ENCODE data around the gene DMD. TPM values are rescaled to one million over a fixed set of nuclear protein-coding genes. Genes with fewer than 3 reads are reported as not detected.

Gene DMD
- total and polyA plus RNA-seq, 2 donors from 2014 or later = 4.2 to 17.9 TPM

- no peak for TF ChIP-seq CTCF (IDR thresholded peaks at IDR 0.05; ENCODE audit: borderline replicate concordance, extremely low read depth, insufficient read depth)
- Histone ChIP-seq H3K4me1 (ENCODE audit: control insufficient read depth in 2 of 3, insufficient read depth in 2 of 3, low read depth in 1 of 3, low read length in 3 of 3) (no peaks in the 10 kb centered on the region), H3K27ac (ENCODE audit: low read depth in 2 of 2, low read length in 2 of 2) (no peak overlapping the region), H3K9ac (ENCODE audit: low read length in 3 of 3) (no peak overlapping the region), H3K4me3 (ENCODE audit: low read length in 3 of 3) (no peak overlapping the region), H3K36me3 (ENCODE audit: control insufficient read depth in 2 of 3, insufficient read depth in 3 of 3, low read length in 3 of 3) (no peaks in the 10 kb centered on the region), H3K9me3 (ENCODE audit: control insufficient read depth in 2 of 3, insufficient read depth in 1 of 3, low read length in 3 of 3) (no peaks in the 10 kb centered on the region), H3K27me3 (ENCODE audit: control insufficient read depth, insufficient read depth, low read length) (peaks cover 3% of the 10 kb centered on the region)
- FAIRE-seq = no peak
- intact Hi-C loops (cut with DNase I) = no loop called here
- DNase-seq = no peak
These were observed 2044.9 kb downstream of the DMD start for GRCh38 chrX:31166416-31166815.

DNA sequence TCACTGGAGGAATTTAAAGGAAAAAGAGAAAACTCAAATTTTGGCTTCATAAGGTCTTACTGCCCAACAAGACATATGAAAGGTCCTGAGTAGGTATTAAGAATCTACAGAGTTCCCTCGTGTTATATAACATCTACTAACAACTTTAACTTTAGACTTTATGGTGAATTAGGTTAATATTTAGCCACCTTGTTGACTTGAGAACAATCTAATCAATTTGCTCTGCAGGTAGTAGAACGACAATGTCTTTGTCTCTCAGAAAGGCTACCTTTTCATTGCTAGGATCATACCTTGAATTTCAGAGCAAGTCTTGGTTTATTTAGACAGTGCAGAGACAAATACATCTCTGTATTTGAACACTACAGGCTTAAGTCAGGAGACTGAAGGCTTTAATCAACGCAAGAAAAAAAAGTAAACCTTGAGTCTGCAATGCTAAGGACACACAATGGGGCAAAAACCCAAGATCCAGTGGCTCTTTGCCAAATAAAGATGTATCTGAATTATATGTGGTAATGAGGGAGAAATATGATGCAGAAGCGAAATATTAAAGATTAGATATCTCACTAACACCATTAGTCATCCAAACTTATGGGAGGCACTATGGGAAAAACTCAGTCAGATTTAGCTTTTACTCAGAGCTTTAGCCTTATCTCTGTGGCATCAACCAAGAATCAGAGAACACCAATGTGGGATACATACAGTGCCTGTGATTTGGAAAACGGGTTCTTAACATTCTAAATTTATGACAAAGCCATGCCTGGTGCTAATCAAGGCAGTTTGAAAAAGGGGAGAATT lies 2045.9 kb downstream of the DMD start:
- Histone ChIP-seq H3K27ac (ENCODE audit: low read depth in 2 of 2, low read length in 2 of 2) (no peak overlapping the region), H3K4me1 (ENCODE audit: control insufficient read depth in 2 of 3, insufficient read depth in 2 of 3, low read depth in 1 of 3, low read length in 3 of 3) (no peaks in the 10 kb centered on the region), H3K9ac (ENCODE audit: low read length in 3 of 3) (no peak overlapping the region), H3K9me3 (ENCODE audit: control insufficient read depth in 2 of 3, insufficient read depth in 1 of 3, low read length in 3 of 3) (no peaks in the 10 kb centered on the region), H3K36me3 (ENCODE audit: control insufficient read depth in 2 of 3, insufficient read depth in 3 of 3, low read length in 3 of 3) (no peaks in the 10 kb centered on the region), H3K27me3 (ENCODE audit: control insufficient read depth, insufficient read depth, low read length) (peaks cover 3% of the 10 kb centered on the region), H3K4me3 (ENCODE audit: low read length in 3 of 3) (no peak overlapping the region)
- FAIRE-seq = no peak
- no peak for TF ChIP-seq CTCF (IDR thresholded peaks at IDR 0.05; ENCODE audit: borderline replicate concordance, extremely low read depth, insufficient read depth)
- DNase-seq = no peak
- intact Hi-C loops (cut with DNase I) = no loop called here

DNA sequence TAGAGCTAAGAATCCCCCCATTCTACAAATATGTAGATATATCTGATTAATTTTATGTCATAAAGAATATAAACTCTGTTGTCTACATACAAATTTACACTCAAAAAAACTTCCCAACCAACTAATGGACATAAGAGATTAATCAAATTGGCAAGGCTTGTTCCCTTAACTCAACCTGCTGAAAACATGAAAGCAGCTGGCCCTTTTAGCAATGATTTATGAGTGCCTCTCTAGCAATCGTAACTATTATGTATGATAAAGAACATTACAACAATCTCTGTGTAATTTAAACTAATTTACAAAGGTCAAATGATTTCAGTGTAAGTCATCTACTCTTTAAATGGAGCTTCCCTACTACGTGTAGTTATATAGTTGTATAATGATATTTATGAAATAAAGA lies 2056.4 kb downstream of the DMD start:
- FAIRE-seq (no peak), DNase-seq (peak in 1 of 5 donors; percentile 0)
- Histone ChIP-seq H3K9ac (ENCODE audit: low read length in 3 of 3) (no peak overlapping the region), H3K36me3 (ENCODE audit: control insufficient read depth in 2 of 3, insufficient read depth in 3 of 3, low read length in 3 of 3) (no peaks in the 10 kb centered on the region), H3K27ac (ENCODE audit: low read depth in 2 of 2, low read length in 2 of 2) (no peak overlapping the region), H3K4me1 (ENCODE audit: control insufficient read depth in 2 of 3, insufficient read depth in 2 of 3, low read depth in 1 of 3, low read length in 3 of 3) (no peaks in the 10 kb centered on the region), H3K27me3 (ENCODE audit: control insufficient read depth, insufficient read depth, low read length) (no peaks in the 10 kb centered on the region), H3K4me3 (ENCODE audit: low read length in 3 of 3) (no peak overlapping the region), H3K9me3 (ENCODE audit: control insufficient read depth in 2 of 3, insufficient read depth in 1 of 3, low read length in 3 of 3) (no peaks in the 10 kb centered on the region)
- no peak for TF ChIP-seq CTCF (IDR thresholded peaks at IDR 0.05; ENCODE audit: borderline replicate concordance, extremely low read depth, insufficient read depth)
- intact Hi-C loops (cut with DNase I) = no loop called here

Data from kidney (tissue), 14 donors.